Body of pancreas (tissue), 4 donors: ENCODE data around the gene ALDH9A1. TPM values are rescaled to one million over a fixed set of nuclear protein-coding genes. Genes with fewer than 3 reads are reported as not detected.
"Not testable (repeated sequence)": the region's sequence is repeated elsewhere in the genome, so short reads cannot be mapped to it uniquely, and the experiment has no call there.

Source experiments
- ATAC-seq: fragments of 150-250 bp; one replicate; pipeline ENCODE4 v1.9.1; 2016
- DNase-seq, 4 donors: peaks; one replicate each; pipeline ENCODE4 v3.0.0-alpha.2; 2019
- H3K27ac ChIP-seq, 4 donors: fragments of 200-600 bp; sonication (generic); 1 replicate in 3 of 4; 2 replicates in 1 of 4; pipeline versions ENCODE4 v1.5.1 to v1.6.1; 2016 to 2019; ENCODE audit warnings: mild to moderate bottlenecking in 1 of 4, mixed read lengths in 1 of 4, moderate library complexity in 1 of 4
- H3K27me3 ChIP-seq, 2 donors: fragments of 200-600 bp; sonication (generic); one replicate each; pipeline ENCODE4 v1.6.0; 2016; ENCODE audit warnings: mild to moderate bottlenecking in 1 of 2
- H3K36me3 ChIP-seq, 2 donors: fragments of 200-600 bp; sonication (generic); replicated peaks in 1 of 2; 2 replicates each; pipeline ENCODE4 v1.5.1; 2016; ENCODE audit warnings: low read depth in 2 of 2; ENCODE audit not compliant: insufficient read depth in 1 of 2
- H3K4me1 ChIP-seq: fragments of 200-600 bp; sonication (generic); one replicate; pipeline ENCODE4 v1.6.0; 2016
- H3K4me3 ChIP-seq, 2 donors: fragments of 200-600 bp; sonication (generic); 1 replicate in 1 of 2; 2 replicates in 1 of 2; pipeline ENCODE4 v1.5.1; 2016 to 2019
- H3K9me3 ChIP-seq, 3 donors: fragments of 200-600 bp; sonication (generic); 1 replicate in 2 of 3; 2 replicates in 1 of 3; pipeline ENCODE4 v1.5.1; 2016
- CTCF ChIP-seq, 7 experiments: fragments of 450-650 bp in 4 of 7; fragments of 200-600 bp in 3 of 7; sonication (generic) in 3 of 7; IDR thresholded peaks; one replicate each; pipeline ENCODE4 v1.5.1; 2016 to 2019; ENCODE audit warnings: antibody characterized with exemption in 7 of 7
- POLR2A ChIP-seq, 3 donors: fragments of 450-650 bp; IDR thresholded peaks; one replicate each; pipeline ENCODE4 v1.6.1; 2016; ENCODE audit warnings: antibody characterized with exemption in 3 of 3, mild to moderate bottlenecking in 2 of 3
- WGBS, 2 donors: methylation state at CpG; one replicate each; pipeline ENCODE4 v1.1.5; 2017; 5-methylcytosine and 5-hydroxymethylcytosine counted together
- intact Hi-C: fragments of 100-400 bp; cut with DNase I; formaldehyde crosslinking; loops from one replicate; pipeline ENCODE4 v1.15.1; 2023
- total RNA-seq, 2 donors: library from RNA; depleted of rRNA; stranded (reverse); fragments of >200 nt; gene quantifications; one replicate each; pipeline ENCODE4 v1.1.0, GENCODE V29; 2016

ALDH9A1 gene
- total RNA-seq, 2 donors from 2014 or later, result 20.8 to 30.1 TPM

- TF ChIP-seq POLR2A (IDR thresholded peaks at IDR 0.05) (no peak), CTCF (IDR thresholded peaks at IDR 0.05) (no peak)
- WGBS, 2 donors, result 91 to 92% methylated on average over 3 of the region's 3 CpGs
- no peak overlapping the region for H3K27ac ChIP-seq
- DNase-seq, result no peak
- no peak overlapping the region for H3K4me3 ChIP-seq
- no peaks in the 10 kb centered on the region for H3K4me1 ChIP-seq
- H3K27me3 ChIP-seq, result no peaks in the 10 kb centered on the region
- intact Hi-C loops, result no loop called here
- H3K36me3 ChIP-seq, result peaks cover 0 to 19% of the 10 kb centered on the region in 2 donors
- no peaks in the 10 kb centered on the region for H3K9me3 ChIP-seq
- no peak for ATAC-seq
Measured at GRCh38 chr1:165668184-165668583, 30.2 kb downstream of the ALDH9A1 start.

GRCh38 chr1:165666152-165666825, 32.1 kb downstream of the ALDH9A1 start:
- Histone ChIP-seq H3K4me1 (no peaks in the 10 kb centered on the region), H3K27me3 (no peaks in the 10 kb centered on the region), H3K27ac (no peak overlapping the region), H3K9me3 (no peaks in the 10 kb centered on the region), H3K4me3 (no peak overlapping the region), H3K36me3 (peaks cover 0 to 23% of the 10 kb centered on the region in 2 donors)
- no peak for DNase-seq
- intact Hi-C loops, result no loop called here
- no peak for ATAC-seq
- 71 to 84% methylated on average over 5 of the region's 5 CpGs for WGBS, 2 donors
- TF ChIP-seq POLR2A (IDR thresholded peaks at IDR 0.05) (no peak), CTCF (IDR thresholded peaks at IDR 0.05) (no peak)

- ATAC-seq (no peak), DNase-seq (no peak)
- TF ChIP-seq POLR2A (IDR thresholded peaks at IDR 0.05) (no peak), CTCF (IDR thresholded peaks at IDR 0.05) (no peak)
- Histone ChIP-seq H3K9me3 (no peaks in the 10 kb centered on the region), H3K4me1 (no peaks in the 10 kb centered on the region), H3K4me3 (no peak overlapping the region), H3K27me3 (no peaks in the 10 kb centered on the region), H3K27ac (no peak overlapping the region), H3K36me3 (peaks cover 0 to 15% of the 10 kb centered on the region in 2 donors)
- 70 to 73% methylated on average over 3 of the region's 3 CpGs for WGBS, 2 donors
- intact Hi-C loops, result no loop called here
Measured at GRCh38 chr1:165662186-165662585, 36.2 kb downstream of the ALDH9A1 start.

GRCh38 chr1:165661703-165662102, 36.7 kb downstream of the ALDH9A1 start:
- Histone ChIP-seq H3K4me3 (no peak overlapping the region), H3K9me3 (no peaks in the 10 kb centered on the region), H3K27ac (no peak overlapping the region), H3K27me3 (no peaks in the 10 kb centered on the region), H3K36me3 (peaks cover 0 to 15% of the 10 kb centered on the region in 2 donors), H3K4me1 (no peaks in the 10 kb centered on the region)
- TF ChIP-seq POLR2A (IDR thresholded peaks at IDR 0.05) (no peak), CTCF (IDR thresholded peaks at IDR 0.05) (no peak)
- ATAC-seq, result no peak
- intact Hi-C loops, result no loop called here
- no peak for DNase-seq
- 86% methylated on average over 2 of the region's 2 CpGs for WGBS, 2 donors

GRCh38 chr1:165659581-165659895, 38.8 kb downstream of the ALDH9A1 start:
- TF ChIP-seq CTCF (IDR thresholded peaks at IDR 0.05) (no peak), POLR2A (IDR thresholded peaks at IDR 0.05) (no peak)
- Histone ChIP-seq H3K9me3 (no peaks in the 10 kb centered on the region), H3K4me1 (no peaks in the 10 kb centered on the region), H3K4me3 (no peak overlapping the region), H3K27ac (no peak overlapping the region), H3K36me3 (peaks cover 0 to 17% of the 10 kb centered on the region in 2 donors), H3K27me3 (no peaks in the 10 kb centered on the region)
- no peak for ATAC-seq
- intact Hi-C loops, result no loop called here
- whole genome bisulfite sequencing, 2 donors, result 60 to 86% methylated on average over 3 of the region's 3 CpGs
- DNase-seq, result no peak

- intact Hi-C loops, DNase-seq, H3K4me1 ChIP-seq, H3K9me3 ChIP-seq, H3K27ac ChIP-seq, H3K27me3 ChIP-seq, H3K4me3 ChIP-seq, ATAC-seq: not testable (repeated sequence)
- WGBS, 2 donors, result 94 to 96% methylated on average over 9 of the region's 9 CpGs
- H3K36me3 ChIP-seq, result peaks cover under 1 to 12% of the 10 kb centered on the region in 2 donors
Measured at GRCh38 chr1:165658766-165659580, 39.4 kb downstream of the ALDH9A1 start.
